Neural cell (in vitro differentiated cells): ENCODE measurements around the gene LRRC26. TPM values are rescaled to one million over a fixed set of nuclear protein-coding genes. Genes with fewer than 3 reads are reported as not detected.

ENCODE experiments used
- H2AFZ ChIP-seq: fragments of 200-600, 300-800 bp; sonication (generic), shearing (Covaris generic); 2 replicates; pipeline ENCODE4 v1.6.0; 2014; ENCODE audit warnings: low read depth, mild to moderate bottlenecking, antibody characterized with exemption, low read length, moderate library complexity
- H3F3A ChIP-seq: fragments of 200-600 bp; shearing (Covaris generic); 2 replicates; pipeline ENCODE4 v1.6.1; 2016; ENCODE audit warnings: mild to moderate bottlenecking, moderate library complexity, mixed read lengths, antibody characterized with exemption, low read length; ENCODE audit not compliant: insufficient read depth, poor library complexity, severe bottlenecking
- H3K27ac ChIP-seq: fragments of 200-600, 300-800 bp; sonication (generic), shearing (Covaris generic); 2 replicates; pipeline ENCODE4 v1.5.1; 2014; ENCODE audit warnings: mild to moderate bottlenecking, low read length, moderate library complexity
- H3K27me3 ChIP-seq: fragments of 300-800, 200-600 bp; sonication (generic), shearing (Covaris generic); 2 replicates; pipeline ENCODE4 v1.6.0; 2014; ENCODE audit warnings: mild to moderate bottlenecking, low read depth, low read length, moderate library complexity; ENCODE audit not compliant: insufficient read depth
- H3K36me3 ChIP-seq: fragments of 300-800, 200-600 bp; sonication (generic), shearing (Covaris generic); 2 replicates; pipeline ENCODE4 v1.5.1; 2014; ENCODE audit warnings: mild to moderate bottlenecking, antibody characterized with exemption, low read length, moderate library complexity; ENCODE audit not compliant: insufficient read depth
- H3K4me2 ChIP-seq: fragments of 300-800, 200-600 bp; sonication (generic), shearing (Covaris generic); 2 replicates; pipeline ENCODE4 v1.6.0; 2014; ENCODE audit warnings: mild to moderate bottlenecking, low read length
- H3K4me3 ChIP-seq: fragments of 300-800, 200-600 bp; sonication (generic), shearing (Covaris generic); 2 replicates; pipeline ENCODE4 v1.5.1; 2014; ENCODE audit warnings: mild to moderate bottlenecking, low read length, moderate library complexity
- H3K79me2 ChIP-seq: fragments of 200-600 bp; shearing (Covaris generic); replicated peaks from 2 replicates; pipeline ENCODE4 v1.6.0; 2014; ENCODE audit warnings: mild to moderate bottlenecking, low read length, moderate library complexity; ENCODE audit not compliant: insufficient read depth
- H3K9ac ChIP-seq: fragments of 300-800, 200-600 bp; sonication (generic), shearing (Covaris generic); 2 replicates; pipeline ENCODE4 v1.6.1; 2016; ENCODE audit warnings: mild to moderate bottlenecking, low read length, mixed read lengths
- H3K9me2 ChIP-seq: fragments of 200-600 bp; shearing (Covaris generic); 2 replicates; pipeline ENCODE4 v1.6.1; 2016; ENCODE audit warnings: mild to moderate bottlenecking, low read length, mixed read lengths; ENCODE audit not compliant: insufficient read depth
- H3K9me3 ChIP-seq: fragments of 200-600, 300-800 bp; sonication (generic), shearing (Covaris generic); 2 replicates; pipeline ENCODE4 v1.6.1; 2016; ENCODE audit warnings: mild to moderate bottlenecking, mixed run types, low read length, moderate library complexity, mixed read lengths
- H4K20me1 ChIP-seq: fragments of 200-600 bp; shearing (Covaris generic); 2 replicates; pipeline ENCODE4 v1.6.1; 2016; ENCODE audit warnings: mild to moderate bottlenecking, mixed run types; ENCODE audit not compliant: insufficient read depth
- EP300 ChIP-seq: fragments of 450-650 bp; conservative IDR thresholded peaks from 2 replicates; pipeline ENCODE4 v1.6.1; 2014; ENCODE audit warnings: antibody characterized with exemption, mild to moderate bottlenecking, moderate library complexity; ENCODE audit not compliant: poor library complexity, severe bottlenecking
- EZH2 ChIP-seq: fragments of 200-600, 300-800 bp; shearing (Covaris generic), sonication (generic); IDR thresholded peaks from 2 replicates; pipeline ENCODE4 v1.6.1; 2014; ENCODE audit warnings: antibody characterized with exemption, low read length, borderline replicate concordance, mild to moderate bottlenecking; ENCODE audit not compliant: insufficient read depth, poor library complexity, severe bottlenecking
- MXI1 ChIP-seq: fragments of 450-650 bp; conservative IDR thresholded peaks from 2 replicates; pipeline ENCODE4 v1.6.1; 2014; ENCODE audit warnings: antibody characterized with exemption, mild to moderate bottlenecking; ENCODE audit not compliant: poor library complexity, severe bottlenecking
- POLR2AphosphoS5 ChIP-seq: IDR thresholded peaks from 2 replicates; pipeline ENCODE4 v1.6.1; 2012
- RAD21 ChIP-seq: fragments of 450-650 bp; conservative IDR thresholded peaks from 2 replicates; pipeline ENCODE4 v1.6.1; 2014; ENCODE audit warnings: antibody characterized with exemption, mild to moderate bottlenecking, moderate library complexity
- REST ChIP-seq: IDR thresholded peaks from 2 replicates; pipeline ENCODE4 v1.6.1; 2012; ENCODE audit warnings: borderline replicate concordance
- SMC3 ChIP-seq: fragments of 450-650 bp; conservative IDR thresholded peaks from 2 replicates; pipeline ENCODE4 v1.6.1; 2014; ENCODE audit warnings: antibody characterized with exemption, mild to moderate bottlenecking, moderate library complexity; ENCODE audit not compliant: poor library complexity
- TAF1 ChIP-seq: IDR thresholded peaks from 2 replicates; pipeline ENCODE4 v1.6.1; 2012; ENCODE audit warnings: low read depth
- polyA plus RNA-seq: library from polyadenylated mRNA; depleted of rRNA; stranded (reverse); fragments of >200 nt; gene quantifications from 2 replicates; pipeline ENCODE4 v1.2.3, GENCODE V29; 2014
- TF ChIP-seq, protein P1 (sequence below): fragments of 450-650 bp; IDR thresholded peaks from 2 replicates; pipeline ENCODE4 v1.5.1; 2014; ENCODE audit warnings: antibody characterized with exemption, mild to moderate bottlenecking, moderate library complexity; ENCODE audit not compliant: poor library complexity, severe bottlenecking

LRRC26 gene
- polyA plus RNA-seq, 1 donor from 2014 or later: 2.2 TPM

GRCh38 chr9:137183980-137184595 is 14.2 kb upstream of the LRRC26 start:
- no peaks in the 10 kb centered on the region for H3K27me3 ChIP-seq
- no peak overlapping the region for H3K4me2 ChIP-seq
- H3K27ac ChIP-seq: no peak overlapping the region
- H3K4me3 ChIP-seq: no peak overlapping the region
- no peaks in the 10 kb centered on the region for H3K9me2 ChIP-seq
- H3K36me3 ChIP-seq: no peaks in the 10 kb centered on the region
- H3K9me3 ChIP-seq: no peaks in the 10 kb centered on the region
- TF ChIP-seq REST (no peak), EP300 (no peak)
- H3K9ac ChIP-seq: no peak overlapping the region
- no peaks in the 10 kb centered on the region for H4K20me1 ChIP-seq
- no peak overlapping the region for H2AFZ ChIP-seq
- H3K79me2 ChIP-seq: peaks cover 14% of the 10 kb centered on the region
- H3F3A ChIP-seq: no peaks in the 10 kb centered on the region

DNA sequence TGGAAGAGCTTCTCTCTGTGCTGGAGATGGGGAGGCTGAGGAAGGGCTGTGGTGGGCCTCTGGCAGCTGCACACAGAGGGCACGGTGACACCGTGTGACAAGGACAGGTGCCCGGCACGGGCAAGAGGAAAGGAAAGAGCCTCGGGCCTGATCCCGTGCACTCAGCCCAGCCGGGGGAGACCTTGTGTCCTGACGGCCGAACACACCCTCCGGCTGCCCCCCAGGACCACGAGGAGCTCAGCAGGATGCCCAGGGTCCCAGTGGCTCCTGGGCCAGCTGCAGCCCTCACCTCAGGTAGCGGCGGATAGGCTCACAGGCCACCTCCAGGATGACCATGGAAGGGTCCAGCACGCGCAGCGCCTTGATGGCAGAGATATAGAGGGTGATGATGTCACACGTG is 13.0 kb upstream of the LRRC26 start:
- Histone ChIP-seq H3K9me2 (no peaks in the 10 kb centered on the region), H4K20me1 (no peaks in the 10 kb centered on the region), H3K27ac (no peak overlapping the region), H3K27me3 (no peaks in the 10 kb centered on the region), H3K9me3 (no peaks in the 10 kb centered on the region), H3K36me3 (no peaks in the 10 kb centered on the region), H3F3A (no peaks in the 10 kb centered on the region), H3K9ac (no peak overlapping the region), H3K4me3 (no peak overlapping the region), H3K79me2 (peaks cover 11% of the 10 kb centered on the region), H2AFZ (no peak overlapping the region), H3K4me2 (no peak overlapping the region)
- TF ChIP-seq EP300 (no peak), TAF1 (no peak), SMC3 (no peak), POLR2AphosphoS5 (no peak), REST (no peak), EZH2 (no peak), RAD21 (no peak), MXI1 (no peak)
- TF ChIP-seq, protein P1, sequence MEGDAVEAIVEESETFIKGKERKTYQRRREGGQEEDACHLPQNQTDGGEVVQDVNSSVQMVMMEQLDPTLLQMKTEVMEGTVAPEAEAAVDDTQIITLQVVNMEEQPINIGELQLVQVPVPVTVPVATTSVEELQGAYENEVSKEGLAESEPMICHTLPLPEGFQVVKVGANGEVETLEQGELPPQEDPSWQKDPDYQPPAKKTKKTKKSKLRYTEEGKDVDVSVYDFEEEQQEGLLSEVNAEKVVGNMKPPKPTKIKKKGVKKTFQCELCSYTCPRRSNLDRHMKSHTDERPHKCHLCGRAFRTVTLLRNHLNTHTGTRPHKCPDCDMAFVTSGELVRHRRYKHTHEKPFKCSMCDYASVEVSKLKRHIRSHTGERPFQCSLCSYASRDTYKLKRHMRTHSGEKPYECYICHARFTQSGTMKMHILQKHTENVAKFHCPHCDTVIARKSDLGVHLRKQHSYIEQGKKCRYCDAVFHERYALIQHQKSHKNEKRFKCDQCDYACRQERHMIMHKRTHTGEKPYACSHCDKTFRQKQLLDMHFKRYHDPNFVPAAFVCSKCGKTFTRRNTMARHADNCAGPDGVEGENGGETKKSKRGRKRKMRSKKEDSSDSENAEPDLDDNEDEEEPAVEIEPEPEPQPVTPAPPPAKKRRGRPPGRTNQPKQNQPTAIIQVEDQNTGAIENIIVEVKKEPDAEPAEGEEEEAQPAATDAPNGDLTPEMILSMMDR: no peak
